Stimulated activated CD4-positive, alpha-beta T cell treated with anti-CD3 and anti-CD28 coated beads, TNF-alpha, amount 100 ng/mL, for 1 hour (primary cell): Measurements from ENCODE around the gene TRAPPC12.
"Not testable (repeated sequence)": the region's sequence is repeated elsewhere in the genome, so short reads cannot be mapped to it uniquely, and the experiment has no call there.

ENCODE experiments used
- DNase-seq, 3 donors: peaks; one replicate each; pipeline ENCODE4 v3.0.0-alpha.2; 2020; ENCODE audit warnings: low read depth in 3 of 3, low spot score in 1 of 3

TRAPPC12 gene

GRCh38 chr2:3483227-3483985 is 103.9 kb downstream of the TRAPPC12 start:
- no peak for DNase-seq

GRCh38 chr2:3483986-3484960 is 104.8 kb downstream of the TRAPPC12 start:
- no peak for DNase-seq

- no peak for DNase-seq
Measured at GRCh38 chr2:3485166-3485565, 105.7 kb downstream of the TRAPPC12 start.

- DNase-seq, result no peak
Measured at GRCh38 chr2:3486047-3487027, 106.8 kb downstream of the TRAPPC12 start.

GRCh38 chr2:3487028-3487425 is 107.5 kb downstream of the TRAPPC12 start:
- no peak for DNase-seq

GRCh38 chr2:3487432-3487831 is 107.9 kb downstream of the TRAPPC12 start:
- no peak for DNase-seq

GRCh38 chr2:3488061-3488531 is 108.6 kb downstream of the TRAPPC12 start:
- no peak for DNase-seq

- no peak for DNase-seq
Measured at GRCh38 chr2:3488855-3489763, 109.6 kb downstream of the TRAPPC12 start.

- DNase-seq, result no peak
Measured at GRCh38 chr2:3489764-3490115, 110.2 kb downstream of the TRAPPC12 start.

- DNase-seq, result no peak
Measured at GRCh38 chr2:3490191-3491170, 111.0 kb downstream of the TRAPPC12 start.

- DNase-seq, result no peak
Measured at GRCh38 chr2:3491306-3491705, 111.8 kb downstream of the TRAPPC12 start.

GRCh38 chr2:3491716-3492474 is 112.4 kb downstream of the TRAPPC12 start:
- no peak for DNase-seq

- not testable (repeated sequence) for DNase-seq
Measured at GRCh38 chr2:3492475-3492787, 112.9 kb downstream of the TRAPPC12 start.

- no peak for DNase-seq
Measured at GRCh38 chr2:3492951-3493614, 113.6 kb downstream of the TRAPPC12 start.

GRCh38 chr2:3493615-3494007 is 114.1 kb downstream of the TRAPPC12 start:
- DNase-seq, result no peak

GRCh38 chr2:3494984-3495666 is 115.6 kb downstream of the TRAPPC12 start:
- DNase-seq, result no peak

GRCh38 chr2:3496708-3497080 is 117.2 kb downstream of the TRAPPC12 start:
- not testable (repeated sequence) for DNase-seq
